Psoas muscle (tissue), 8 donors: ENCODE data around the gene C3AR1. TPM values are rescaled to one million over a fixed set of nuclear protein-coding genes. Genes with fewer than 3 reads are reported as not detected.
"Not testable (repeated sequence)": the region's sequence is repeated elsewhere in the genome, so short reads cannot be mapped to it uniquely, and the experiment has no call there.

Experiments used
- ATAC-seq, 4 donors: fragments of 200-7000 bp; cut with Tn5 transposase; one replicate each; pipeline ENCODE4 v1.9.1; 2020; ENCODE audit warnings: moderate library complexity in 3 of 4, mild to moderate bottlenecking in 2 of 4
- DNase-seq, 2 donors: peaks; one replicate each; pipeline ENCODE4 v3.0.0-alpha.2; 2020
- H3K27ac ChIP-seq: fragments of 200-600 bp; one replicate; pipeline ENCODE4 v1.8.0; 2022
- H3K27me3 ChIP-seq, 3 donors: fragments of 200-600 bp in 1 of 3; one replicate each; pipeline versions ENCODE4 v1.6.1 to v1.8.0; 2013 to 2022; ENCODE audit warnings: low read length in 2 of 3, mild to moderate bottlenecking in 2 of 3, moderate library complexity in 1 of 3; ENCODE audit not compliant: insufficient read depth in 3 of 3
- H3K36me3 ChIP-seq, 2 donors: fragments of 200-600 bp in 1 of 2; one replicate each; pipeline versions ENCODE4 v1.6.1 to v1.8.0; 2013 to 2022; ENCODE audit warnings: low read depth in 1 of 2, mild to moderate bottlenecking in 1 of 2, moderate library complexity in 1 of 2; ENCODE audit not compliant: insufficient read depth in 1 of 2
- H3K4me1 ChIP-seq: fragments of 200-600 bp; one replicate; pipeline ENCODE4 v1.8.0; 2022
- H3K4me3 ChIP-seq: fragments of 200-600 bp; one replicate; pipeline ENCODE4 v1.8.0; 2022; ENCODE audit warnings: mild to moderate bottlenecking
- H3K9me3 ChIP-seq: fragments of 200-600 bp; one replicate; pipeline ENCODE4 v1.8.0; 2022
- CTCF ChIP-seq: fragments of 200-600 bp; IDR thresholded peaks from one replicate; pipeline ENCODE4 v1.8.0; 2022; ENCODE audit warnings: antibody characterized with exemption
- WGBS, 3 donors: extraction: QIAGEN DNeasy Blood & Tissue Kit; methylation state at CpG; one replicate each; pipeline versions ENCODE4 v1.1.6 to v1.1.7; 2013; 5-methylcytosine and 5-hydroxymethylcytosine counted together
- intact Hi-C, 2 donors: fragments of 100-400 bp; cut with DNase I; formaldehyde crosslinking; loops; one replicate each; pipeline versions ENCODE4 v1.11.0 to v1.14.2; 2022
- polyA plus RNA-seq, 3 donors: library from polyadenylated mRNA; stranded (reverse); fragments of 200-250 nt; gene quantifications; one replicate each; pipeline ENCODE4 v1.2.3, GENCODE V29; 2013
- total RNA-seq, 4 donors: library from RNA; stranded (reverse); fragmentation: NEBNext Ultra II Directional in 2 of 4; extraction: Animal tissue kit (Norgen Biotek cat#: 25700) in 2 of 4; gene quantifications; one replicate each; pipeline versions ENCODE4 v1.2.1 to v1.2.4, GENCODE V29; 2021 to 2023
- donor health status: healthy with polysubstance abuse.
- donor health status: DM: no; HTN: no; CAD: no; lungs with moderate emphysema.
- donor health status: Bipolar disorder and iron deficiency.
- donor health status: healthy.
- donor health status: DM: yes; HTN: yes; CAD: no.
- donor health status: DM: no; HTN: no; CAD: no.
- donor health status: DM: no; HTN: no; CAD: no.
- donor health status: DM: yes; HTN: yes; CAD: no.

The C3AR1 gene
- total and polyA plus RNA-seq, 7 donors = 0.82 to 4.9 (median 2.9) TPM

- Histone ChIP-seq H3K27me3 (no peaks in the 10 kb centered on the region), H3K27ac (no peak overlapping the region), H3K4me1 (no peaks in the 10 kb centered on the region), H3K36me3 (peaks cover 37 to 93% of the 10 kb centered on the region in 2 donors), H3K9me3 (no peaks in the 10 kb centered on the region), H3K4me3 (no peak overlapping the region)
- intact Hi-C loops = no loop called here
- TF ChIP-seq CTCF = no peak
- ATAC-seq (no peak), DNase-seq (no peak)
- WGBS, 3 donors = 94 to 99% (median 95%) methylated on average over 3 of the region's 3 CpGs
Observed at GRCh38 chr12:8093291-8093690, 27.1 kb upstream of the C3AR1 start.

- TF ChIP-seq CTCF = no peak
- H3K36me3 ChIP-seq = peaks cover 18 to 66% of the 10 kb centered on the region in 2 donors
- no peak overlapping the region for H3K27ac ChIP-seq
- 87 to 92% (median 91%) methylated on average over 5 of the region's 5 CpGs for WGBS, 3 donors
- DNase-seq (no peak), ATAC-seq (no peak)
- no peak overlapping the region for H3K4me3 ChIP-seq
- H3K27me3 ChIP-seq = no peaks in the 10 kb centered on the region
- intact Hi-C loops = no loop called here
- no peaks in the 10 kb centered on the region for H3K9me3 ChIP-seq
- no peaks in the 10 kb centered on the region for H3K4me1 ChIP-seq
Observed at GRCh38 chr12:8089716-8090115, 23.6 kb upstream of the C3AR1 start.

GRCh38 chr12:8089277-8089676 lies 23.1 kb upstream of the C3AR1 start:
- H3K9me3 ChIP-seq, intact Hi-C loops, ATAC-seq, H3K27me3 ChIP-seq, H3K27ac ChIP-seq, H3K4me1 ChIP-seq, H3K4me3 ChIP-seq, DNase-seq: not testable (repeated sequence)
- WGBS, 3 donors = 85 to 90% (median 85%) methylated on average over 11 of the region's 11 CpGs
- H3K36me3 ChIP-seq = peaks cover 14 to 62% of the 10 kb centered on the region in 2 donors

- no peak for TF ChIP-seq CTCF
- ATAC-seq = no peak
- no peaks in the 10 kb centered on the region for H3K9me3 ChIP-seq
- WGBS, 3 donors = 69 to 79% (median 70%) methylated on average over 3 of the region's 3 CpGs
- DNase-seq = no peak
- no peak overlapping the region for H3K4me3 ChIP-seq
- H3K36me3 ChIP-seq = peaks cover 14 to 55% of the 10 kb centered on the region in 2 donors
- H3K4me1 ChIP-seq = peaks cover 9% of the 10 kb centered on the region
- no peaks in the 10 kb centered on the region for H3K27me3 ChIP-seq
- H3K27ac ChIP-seq = no peak overlapping the region
- intact Hi-C loops = no loop called here
Observed at GRCh38 chr12:8088574-8088973, 22.4 kb upstream of the C3AR1 start.

- Histone ChIP-seq H3K4me3 (no peak overlapping the region), H3K27ac (no peak overlapping the region), H3K27me3 (no peaks in the 10 kb centered on the region), H3K36me3 (peaks cover 12 to 46% of the 10 kb centered on the region in 2 donors), H3K9me3 (no peaks in the 10 kb centered on the region), H3K4me1 (peaks cover 18% of the 10 kb centered on the region)
- 86 to 90% (median 88%) methylated on average over 2 of the region's 2 CpGs for WGBS, 3 donors
- intact Hi-C loops = no loop called here
- TF ChIP-seq CTCF = no peak
- DNase-seq (no peak), ATAC-seq (no peak)
Observed at GRCh38 chr12:8087666-8088065, 21.5 kb upstream of the C3AR1 start.

GRCh38 chr12:8084351-8084750 lies 18.2 kb upstream of the C3AR1 start:
- WGBS, 3 donors = 72 to 83% (median 72%) methylated on average over 3 of the region's 3 CpGs
- DNase-seq = not testable (repeated sequence)
- intact Hi-C loops = loop anchor here (5.0 kb wide), 2 partner anchors 42 to 47 kb away; no protein-coding TSS in a partner anchor

More at GRCh38 chr12:8084351-8084750, 18.2 kb upstream of the C3AR1 start:
- H3K9me3 ChIP-seq, ATAC-seq, H3K27me3 ChIP-seq, H3K27ac ChIP-seq, H3K4me3 ChIP-seq: not testable (repeated sequence)
- Histone ChIP-seq H3K4me1 (peaks cover 28% of the 10 kb centered on the region), H3K36me3 (peaks cover 0 to 13% of the 10 kb centered on the region in 2 donors)
